Activated CD4-positive, CD25-positive, alpha-beta regulatory T cell (primary cell): ENCODE results near the gene SMG6.
A peak's percentile ranks its signal among the peaks of the same experiment; 100 is the strongest.
"Not testable (repeated sequence)": the region's sequence is repeated elsewhere in the genome, so short reads cannot be mapped to it uniquely, and the experiment has no call there.

Experiments used
- DNase-seq, 4 experiments: peaks; one replicate each; lab custom pipeline; 2025; lab: John Stamatoyannopoulos, UW

SMG6 gene

DNA sequence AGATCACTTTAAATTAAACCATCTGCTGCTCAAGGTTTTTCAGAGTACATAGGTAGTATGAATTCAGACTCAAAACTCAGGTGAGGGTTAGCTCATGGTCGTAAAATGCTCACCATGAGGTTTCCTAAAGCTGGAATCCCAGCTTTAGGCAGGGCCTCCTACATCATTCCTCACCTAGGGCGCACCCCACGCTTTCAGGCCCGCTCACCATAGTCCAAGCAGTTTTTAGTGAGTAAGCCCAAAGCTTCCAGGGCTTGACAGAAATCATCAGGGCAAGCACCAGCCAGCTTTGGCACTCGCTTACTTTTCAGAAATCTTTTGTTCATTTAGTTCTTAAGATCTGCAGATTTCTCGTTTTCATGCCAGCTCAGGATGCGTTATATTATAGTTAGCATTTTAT is 158.9 kb downstream of the SMG6 start:
- no peak for DNase-seq

DNA sequence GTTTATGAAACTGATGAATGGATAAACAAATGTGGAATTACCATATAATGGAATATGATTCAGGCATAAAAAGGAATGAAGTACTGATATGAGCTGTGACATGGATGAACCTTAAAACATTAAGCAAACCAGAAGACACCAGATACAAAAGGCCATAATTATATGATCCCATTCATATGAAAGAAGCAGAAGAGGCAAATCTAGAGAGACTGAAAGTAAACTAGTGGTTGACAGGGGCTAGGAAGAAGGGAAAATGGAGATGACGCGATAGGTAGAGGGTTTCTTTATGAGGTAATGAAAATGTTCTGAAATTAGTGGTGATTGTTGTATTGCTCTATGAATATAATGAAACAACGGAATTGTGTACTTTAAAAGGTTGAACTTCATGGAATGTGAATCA is 160.3 kb downstream of the SMG6 start:
- no peak for DNase-seq

DNA sequence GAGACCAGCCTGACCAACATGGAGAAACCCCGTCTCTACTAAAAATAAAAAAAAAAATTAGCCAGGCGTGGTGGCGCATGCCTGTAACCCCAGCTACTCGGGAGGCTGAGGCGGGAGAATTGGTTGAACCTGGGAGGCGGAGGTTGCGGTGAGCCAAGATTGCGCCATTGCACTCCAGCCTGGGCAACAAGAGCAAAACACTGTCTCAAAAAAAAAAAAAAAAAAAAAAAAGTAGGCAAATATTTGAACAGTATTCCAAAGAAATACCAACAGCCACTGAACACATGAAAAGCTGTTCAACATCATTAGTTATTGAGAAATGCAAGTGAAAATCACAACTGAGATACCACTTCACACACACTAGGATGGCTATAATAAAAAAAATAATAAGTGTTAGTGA is 160.9 kb downstream of the SMG6 start:
- DNase-seq, result not testable (repeated sequence)

DNA sequence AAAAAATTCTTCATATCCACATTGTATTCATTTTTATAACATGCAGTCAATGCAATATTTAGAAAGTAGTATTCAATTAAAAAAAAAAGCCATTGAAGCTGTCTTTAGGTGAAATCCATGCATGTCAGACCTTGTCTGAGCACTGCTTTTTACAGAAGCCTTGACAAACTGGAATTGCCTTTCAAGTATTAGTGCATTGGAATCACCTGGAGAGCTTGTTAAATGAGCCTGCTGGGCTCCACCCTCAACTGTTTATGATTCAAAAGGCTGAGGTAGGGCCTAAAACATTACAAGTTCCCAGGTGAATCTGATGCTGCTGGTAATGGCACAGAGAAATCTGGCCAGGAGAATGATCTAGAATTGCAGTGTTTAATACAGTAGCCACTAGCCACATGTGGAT is 162.9 kb downstream of the SMG6 start:
- DNase-seq, result no peak

DNA sequence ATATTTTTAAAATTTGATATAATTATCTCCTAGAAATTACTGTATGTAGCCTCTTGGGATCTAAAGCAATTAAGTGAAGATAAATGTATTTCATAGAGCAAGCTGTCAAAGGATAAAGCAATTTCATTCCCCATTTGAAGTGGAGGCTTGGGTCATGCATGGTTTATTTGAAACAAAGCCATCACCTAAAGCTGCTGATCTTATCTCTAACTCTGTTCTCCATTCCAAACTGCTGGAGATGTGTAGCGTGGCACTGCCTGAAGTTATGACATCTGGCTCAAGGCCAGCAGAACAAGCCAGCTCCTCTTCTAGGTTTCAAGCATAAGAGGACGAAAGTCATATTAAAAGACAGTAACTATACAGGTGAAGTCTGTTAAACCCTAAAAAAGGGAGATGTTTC is 164.8 kb downstream of the SMG6 start:
- no peak for DNase-seq

DNA sequence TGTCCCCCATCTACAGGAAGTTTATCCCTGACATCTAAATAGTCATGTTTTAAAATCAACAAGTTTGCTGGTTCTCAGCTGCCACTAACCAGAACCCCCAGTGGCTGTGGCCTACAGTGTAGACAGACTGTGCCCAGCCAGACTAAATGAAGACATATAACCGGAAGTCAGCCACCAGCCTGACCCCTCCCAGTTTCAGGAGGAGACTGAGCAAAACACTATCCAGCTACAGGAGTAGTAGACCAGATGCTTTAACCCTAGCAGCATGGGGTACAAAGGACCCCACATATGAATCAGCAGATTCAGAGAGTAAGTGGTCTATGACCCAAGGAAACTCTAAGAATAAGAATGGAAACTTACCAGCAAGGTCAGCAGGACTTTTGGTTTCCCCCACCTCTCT is 165.3 kb downstream of the SMG6 start:
- DNase-seq, result peak in 1 of 4 experiments; percentile 8

DNA sequence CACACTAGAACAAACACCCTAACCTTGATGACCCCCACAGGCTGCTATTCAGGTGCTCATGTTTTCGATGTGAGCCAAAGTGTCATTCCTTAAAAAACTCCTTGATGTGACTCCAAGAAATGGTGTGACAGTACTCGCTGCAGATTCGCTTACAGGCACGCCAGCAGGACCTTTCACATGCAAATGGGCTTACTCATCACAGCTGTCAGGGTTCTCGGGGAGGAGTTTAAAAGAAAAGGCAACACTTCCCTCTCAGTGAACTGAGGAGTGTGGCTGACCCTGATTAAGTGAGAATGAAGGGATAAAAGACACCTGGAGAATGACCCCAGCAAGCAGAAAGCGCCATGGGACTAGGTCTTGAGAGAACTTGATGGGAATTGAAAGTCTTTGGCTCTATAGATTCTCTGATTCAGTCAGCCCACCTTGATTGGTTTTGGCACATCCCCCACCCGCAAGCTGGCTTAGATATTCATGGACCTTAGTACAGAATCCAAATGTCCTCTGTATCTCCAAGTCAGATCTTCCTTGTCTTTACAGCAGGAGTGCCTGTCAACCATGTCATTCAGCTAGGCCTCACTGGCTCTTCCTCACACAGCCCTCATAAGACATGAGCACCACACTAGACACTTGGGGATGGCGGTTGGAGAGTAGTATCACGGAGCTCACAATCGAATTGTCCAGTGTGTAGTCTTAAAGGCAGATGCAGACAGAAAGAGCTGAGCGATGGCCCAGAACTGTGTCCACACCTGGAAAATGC is 166.1 kb downstream of the SMG6 start:
- DNase-seq, result no peak

DNA sequence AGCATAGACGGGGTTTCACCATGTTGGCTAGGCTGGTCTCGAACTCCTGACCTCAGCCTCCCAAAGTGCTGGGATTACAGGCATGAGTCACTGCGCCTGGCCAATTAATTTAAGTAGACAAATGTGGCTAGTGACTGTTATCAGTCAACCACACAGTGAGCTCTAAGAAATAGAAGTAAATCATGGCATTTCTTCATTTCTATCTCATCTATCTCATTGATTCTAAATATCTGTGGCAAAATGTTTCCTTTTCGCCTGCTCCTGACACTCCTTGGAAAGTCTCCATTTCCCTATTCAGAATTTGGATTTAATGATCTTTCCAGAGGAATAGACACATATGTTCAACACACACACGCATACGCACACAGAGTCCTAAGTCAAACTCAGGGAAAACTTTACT is 167.3 kb downstream of the SMG6 start:
- DNase-seq, result no peak

DNA sequence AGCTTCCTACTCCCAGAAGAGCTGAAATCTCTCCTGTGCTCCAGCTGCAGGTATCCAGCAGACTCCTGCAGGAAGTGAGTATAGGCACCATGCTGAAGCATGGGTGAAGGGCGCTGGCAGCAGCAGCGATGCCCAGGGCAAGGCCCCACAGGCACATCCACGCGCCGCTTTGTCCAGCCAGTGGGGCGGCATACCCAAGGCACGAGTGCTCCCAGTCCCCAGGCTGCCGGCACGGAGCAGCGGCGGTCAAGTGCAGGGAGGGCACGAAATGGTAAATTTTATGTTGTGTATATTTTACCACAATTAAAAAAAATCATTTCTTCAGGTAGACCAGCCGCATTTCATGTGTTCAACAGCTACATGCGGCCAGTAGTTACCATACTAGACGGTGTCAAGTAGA is 175.6 kb downstream of the SMG6 start:
- DNase-seq, result no peak

DNA sequence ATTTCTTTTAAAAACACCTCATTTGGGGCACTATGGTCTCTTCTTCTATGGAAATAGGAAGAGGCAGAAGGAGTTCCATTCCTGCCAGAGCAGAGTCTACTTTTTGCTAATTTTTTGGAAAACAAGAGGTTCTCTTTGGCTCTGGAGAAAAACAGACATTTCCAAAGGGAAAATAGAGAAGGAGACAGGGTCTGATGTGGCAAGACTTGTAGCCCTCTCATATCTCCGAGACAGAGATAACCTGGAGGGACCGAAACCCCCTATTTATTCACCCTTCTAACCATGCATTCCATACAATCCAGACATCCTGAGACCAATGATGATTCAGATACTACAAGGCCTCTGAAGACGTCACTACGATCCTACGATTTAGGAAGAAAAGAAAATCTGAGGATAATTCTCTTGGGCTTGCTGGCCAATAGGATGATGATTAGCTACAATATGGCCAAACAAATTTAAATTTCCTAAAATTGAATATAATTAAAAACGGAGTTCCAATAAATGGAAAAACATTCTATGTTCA is 178.5 kb downstream of the SMG6 start:
- no peak for DNase-seq

DNA sequence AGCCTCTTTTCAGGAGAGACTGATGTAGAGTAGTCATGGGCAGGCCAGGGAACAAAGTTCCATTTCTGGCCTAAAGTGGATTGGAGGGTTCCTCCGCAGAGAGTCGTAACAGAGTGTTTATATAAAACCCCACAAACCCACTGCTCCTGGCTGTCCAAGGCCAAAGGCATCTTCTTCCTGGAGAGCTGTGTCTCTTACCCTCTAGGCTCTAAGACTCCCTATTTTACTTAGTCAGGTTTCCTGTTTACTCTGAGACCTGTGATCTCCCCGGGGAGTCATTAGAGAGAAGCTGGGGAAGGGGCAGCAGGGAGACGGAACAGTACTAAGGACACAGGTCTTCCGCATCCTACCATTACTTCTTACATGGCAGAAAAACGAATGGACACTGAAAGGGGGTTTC is 179.2 kb downstream of the SMG6 start:
- no peak for DNase-seq

DNA sequence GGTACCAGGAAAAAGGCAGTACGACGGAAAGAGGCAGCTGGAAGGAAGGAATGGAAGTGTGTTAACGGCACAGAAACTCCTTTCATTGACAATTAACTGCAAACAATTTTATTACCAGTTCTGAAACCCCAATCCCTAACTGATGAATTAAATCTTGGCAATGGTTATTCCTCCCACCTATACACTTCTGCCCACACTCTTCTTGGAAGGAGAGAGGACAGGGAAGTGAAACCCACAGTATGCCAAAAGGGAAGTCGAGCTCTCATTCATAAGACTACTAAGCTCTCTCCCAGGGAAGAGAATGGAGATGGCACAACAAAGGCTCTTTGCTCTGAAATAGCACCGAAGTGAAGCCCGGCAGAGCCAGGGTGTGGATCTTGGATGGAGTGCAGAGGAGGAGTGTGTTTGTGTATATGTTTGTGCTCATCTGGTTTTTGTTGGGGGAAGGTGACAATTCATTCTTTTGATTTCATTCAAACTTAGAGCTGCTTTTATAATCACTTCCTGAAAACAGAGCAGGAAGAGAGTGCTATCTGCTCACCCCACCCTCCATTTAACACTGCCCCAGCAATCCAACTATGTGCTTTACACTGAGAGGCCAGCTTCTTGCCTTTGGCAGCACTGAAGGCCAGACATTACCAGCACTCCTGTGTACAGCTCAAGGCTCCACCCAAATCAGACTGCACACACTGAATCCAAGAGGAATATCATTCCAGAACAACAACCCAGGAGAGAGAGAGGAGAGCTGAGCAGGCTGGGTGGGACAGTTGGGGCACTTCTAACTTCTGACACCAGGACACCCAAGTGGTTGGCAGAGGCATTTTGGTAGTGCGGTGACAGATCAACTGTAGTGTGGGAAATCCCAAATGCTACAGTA is 180.0 kb downstream of the SMG6 start:
- no peak for DNase-seq

DNA sequence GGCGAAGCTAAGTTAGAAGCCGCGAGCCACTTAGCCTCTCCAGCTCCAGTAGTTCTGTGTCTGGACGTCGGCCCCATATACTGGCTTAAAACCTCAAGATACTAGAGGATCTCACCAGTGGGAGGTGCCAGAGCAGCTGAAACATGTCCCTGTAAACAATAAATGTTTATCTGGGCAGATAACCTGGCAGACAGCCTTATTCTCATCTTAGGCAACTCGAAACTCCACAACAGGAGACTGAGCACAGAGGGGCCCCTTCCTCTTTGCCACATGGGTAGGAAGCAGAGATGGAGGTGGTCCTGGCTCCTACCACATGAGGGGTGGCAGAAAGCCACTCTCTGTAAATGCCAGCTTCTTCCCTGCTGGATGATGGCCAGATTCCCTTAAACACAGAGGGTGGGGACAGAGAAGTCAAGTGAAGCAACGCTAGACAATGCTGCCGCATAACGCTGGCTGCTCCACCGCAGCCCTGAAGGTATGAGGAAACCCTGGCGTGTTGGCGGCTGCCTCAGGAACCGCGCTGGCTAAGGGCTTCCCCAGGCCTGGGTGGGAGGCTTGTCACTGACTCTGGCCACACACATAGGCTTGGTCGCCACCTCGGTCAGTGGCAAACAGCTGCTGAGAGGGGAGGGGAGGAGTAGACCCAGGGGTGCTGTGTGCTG is 180.8 kb downstream of the SMG6 start:
- DNase-seq, result no peak

DNA sequence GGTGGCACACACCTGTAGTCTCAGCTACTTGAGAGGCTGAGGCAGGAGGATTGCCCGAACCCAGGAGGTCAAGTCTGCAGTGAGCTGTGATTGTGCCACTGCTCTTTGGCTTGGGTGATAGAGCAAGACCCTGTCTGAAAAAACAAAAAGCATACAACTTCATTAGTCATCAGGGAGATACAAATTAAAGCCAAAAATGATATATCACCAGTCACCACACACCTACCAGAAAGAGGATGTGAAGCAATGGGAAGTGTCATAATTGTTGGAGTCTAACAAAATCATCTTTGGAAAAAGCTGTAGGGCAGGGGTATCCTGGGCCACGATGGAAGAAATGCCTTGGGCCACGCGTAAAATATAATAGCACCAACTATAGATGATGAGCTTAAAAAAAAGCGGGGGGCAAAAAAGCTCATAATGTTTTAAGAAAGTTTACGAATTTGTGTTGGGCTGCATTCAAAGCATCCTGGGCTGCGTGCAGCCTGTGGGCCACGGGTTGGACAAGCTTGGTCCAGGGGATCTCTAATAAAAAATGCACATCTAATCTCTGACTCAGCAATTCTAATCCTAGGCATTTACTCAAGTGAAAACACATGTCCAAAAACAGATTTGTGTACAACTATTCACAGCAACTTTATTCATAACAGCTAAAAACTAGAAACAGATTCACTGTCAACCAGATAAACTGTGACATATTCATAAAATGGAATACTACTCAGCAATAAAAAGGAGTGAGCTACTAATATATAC is 182.8 kb downstream of the SMG6 start:
- DNase-seq, result no peak

DNA sequence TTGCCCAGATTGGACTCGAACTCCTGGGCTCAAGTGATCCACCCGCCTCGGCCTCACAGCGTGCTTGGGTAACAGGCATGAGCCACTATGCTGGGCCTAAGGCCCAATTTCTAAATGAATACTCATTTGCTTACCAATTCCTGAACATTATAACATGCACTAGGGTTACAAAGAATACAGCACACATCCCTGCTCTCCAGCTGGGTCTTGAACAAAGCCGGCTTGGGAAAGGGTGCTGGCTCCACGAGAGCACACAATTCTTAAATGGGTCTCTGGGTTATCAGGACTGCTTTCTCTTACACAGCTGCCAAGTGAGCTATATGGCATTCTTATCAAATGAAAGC is 190.3 kb downstream of the SMG6 start:
- no peak for DNase-seq

DNA sequence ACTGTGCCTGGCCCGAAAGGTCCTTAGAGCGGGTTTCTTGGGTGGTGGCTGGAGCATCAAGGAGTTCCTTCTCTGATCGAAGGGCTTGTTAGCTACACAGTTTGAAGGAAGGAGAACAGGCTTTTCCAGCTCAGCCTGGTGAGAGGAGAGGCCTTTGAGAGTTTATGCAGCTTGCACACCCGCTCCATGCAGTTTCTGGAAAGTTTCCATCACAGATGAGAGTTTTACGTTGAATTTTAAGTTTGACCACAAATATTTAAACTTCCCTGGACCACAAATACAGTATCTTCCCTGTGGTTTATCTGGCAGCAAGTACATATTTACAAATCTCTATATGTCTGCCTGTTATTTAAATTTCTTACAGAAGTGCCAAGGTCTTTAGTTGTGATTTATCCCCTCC is 191.9 kb downstream of the SMG6 start:
- DNase-seq, result no peak

DNA sequence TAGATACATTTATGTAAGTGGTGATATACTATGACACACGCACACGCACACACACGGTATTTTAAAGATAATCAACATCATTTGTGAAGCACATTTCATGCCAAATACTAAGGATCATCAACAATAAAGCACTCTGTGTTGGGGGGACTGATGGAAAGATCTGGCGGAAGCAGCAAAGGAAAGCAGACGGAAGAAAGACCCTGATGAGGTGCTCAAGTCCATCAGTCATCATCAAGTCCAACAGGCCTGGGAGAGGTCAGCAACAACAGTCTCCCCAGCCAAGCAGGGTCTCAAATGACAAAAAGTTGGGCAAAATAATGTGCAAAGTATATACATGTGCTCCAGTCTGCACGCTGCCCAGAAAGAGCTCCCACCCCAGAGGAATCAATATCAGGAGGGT is 193.1 kb downstream of the SMG6 start:
- no peak for DNase-seq

DNA sequence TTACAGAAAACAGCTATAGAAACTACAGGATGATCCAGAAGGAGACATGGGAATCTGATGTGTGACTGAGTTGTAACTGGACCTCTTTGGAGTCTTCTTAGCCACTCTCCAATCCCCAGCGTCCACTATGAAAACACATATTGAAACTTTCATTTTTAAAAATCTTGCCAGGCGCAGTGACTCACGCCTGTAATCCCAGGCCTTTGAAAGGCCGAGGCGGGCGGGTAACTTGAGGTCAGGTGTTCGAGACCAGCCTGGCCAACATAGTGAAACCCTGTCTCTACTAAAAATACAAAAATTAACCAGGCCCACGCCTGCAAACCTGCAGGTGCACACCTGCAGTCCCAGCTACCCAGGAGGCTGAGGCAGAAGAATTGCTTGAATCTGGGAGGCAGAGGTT is 195.4 kb downstream of the SMG6 start:
- no peak for DNase-seq

DNA sequence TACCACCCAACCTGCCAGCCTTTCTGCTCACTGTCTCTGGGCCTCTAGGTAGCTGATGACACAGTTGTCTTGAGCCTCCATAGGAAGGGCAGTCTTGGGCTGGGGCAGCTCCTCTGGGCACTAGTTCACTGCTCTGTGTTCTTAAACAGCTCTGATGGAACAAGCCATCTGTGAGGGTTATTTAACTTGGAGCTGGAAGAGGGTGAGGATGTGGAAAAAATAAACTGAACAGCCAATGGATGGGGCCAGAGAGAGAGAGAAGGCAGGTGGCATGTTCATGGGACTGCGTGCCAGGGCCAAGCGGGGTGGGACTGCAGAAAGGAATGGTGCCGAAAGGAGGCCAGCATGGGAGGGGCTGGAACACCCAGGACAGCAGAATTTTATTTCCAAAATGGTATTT is 196.1 kb downstream of the SMG6 start:
- DNase-seq, result no peak

DNA sequence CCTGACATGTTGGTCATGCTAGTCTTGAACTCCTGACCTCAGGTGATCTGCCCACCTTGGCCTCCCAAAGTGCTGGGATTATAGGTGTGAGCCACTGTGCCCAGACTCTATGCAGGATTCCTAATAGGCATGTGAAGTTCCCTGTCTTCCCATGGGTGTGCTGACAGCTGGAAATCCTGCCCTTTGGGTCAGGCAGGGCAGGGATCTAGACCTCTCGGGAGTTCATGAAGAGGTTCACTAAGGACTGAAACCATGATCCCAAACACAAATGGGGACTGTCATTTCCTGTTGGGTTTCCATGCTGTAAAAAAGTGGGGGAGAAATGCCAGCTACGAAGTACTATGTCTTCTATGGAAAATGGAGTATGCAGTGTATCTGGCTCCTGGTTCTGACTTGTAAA is 196.5 kb downstream of the SMG6 start:
- DNase-seq, result no peak

DNA sequence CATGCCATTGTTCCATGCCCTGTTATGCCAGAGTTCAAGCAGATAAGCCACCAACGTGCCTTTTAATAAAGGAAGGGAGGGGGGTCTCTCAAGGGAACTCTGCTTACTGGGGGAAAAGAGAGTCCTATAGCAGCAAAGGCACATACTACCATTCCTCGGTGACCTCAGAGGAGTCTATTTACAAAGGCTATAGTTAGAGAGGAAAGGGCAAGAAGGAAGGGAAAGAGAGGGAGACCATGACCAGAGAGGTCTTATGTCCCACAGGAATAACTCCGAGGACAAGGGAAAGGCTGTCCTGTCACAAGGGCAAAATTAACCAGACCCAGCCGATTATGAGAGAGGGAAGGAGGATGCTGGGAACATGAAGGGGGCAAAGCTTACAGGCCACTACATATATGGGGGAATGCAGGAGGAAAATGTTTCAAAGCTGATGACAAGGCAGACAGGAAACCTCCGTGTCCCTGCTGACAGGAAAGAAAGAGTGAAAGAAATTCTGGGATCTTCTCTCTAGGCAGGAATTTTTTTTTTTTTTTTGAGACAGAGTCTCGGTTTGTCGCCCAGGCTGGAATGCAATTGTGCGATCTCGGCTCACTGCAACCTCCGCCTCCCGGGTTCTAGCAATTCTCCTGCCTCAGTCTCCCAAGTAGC is 197.2 kb downstream of the SMG6 start:
- no peak for DNase-seq

DNA sequence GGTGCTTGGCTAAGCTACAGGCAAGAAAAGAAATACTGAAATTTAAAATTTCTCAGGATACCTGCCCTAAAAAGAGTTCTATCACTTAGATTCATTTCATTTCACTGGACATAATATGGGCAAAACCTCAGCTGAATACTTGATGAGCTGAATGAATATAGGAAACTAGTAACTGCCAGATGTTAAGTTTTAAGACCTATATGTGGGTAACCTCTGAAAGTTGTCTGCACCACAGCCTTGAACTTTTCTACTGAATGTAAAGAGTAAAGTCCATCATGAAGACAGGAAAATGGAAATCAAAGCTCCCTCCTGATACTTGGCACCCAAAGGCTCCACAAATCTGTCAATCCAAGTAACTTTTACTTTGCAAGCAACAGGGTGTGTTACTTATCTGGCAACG is 197.9 kb downstream of the SMG6 start:
- no peak for DNase-seq
